H1 (cell line): Measurements from ENCODE around the gene MUS81. TPM values are rescaled to one million over a fixed set of nuclear protein-coding genes. Genes with fewer than 3 reads are reported as not detected.
A peak's percentile ranks its signal among the peaks of the same experiment; 100 is the strongest.

Experiments used
- CBX8 ChIP-seq: fragments of 300-800, 300-1000 bp; sonication (generic); IDR thresholded peaks from 2 replicates; pipeline ENCODE4 v1.7.1; 2016; ENCODE audit warnings: low read depth, low read length, borderline replicate concordance
- CHD2 ChIP-seq: IDR thresholded peaks from 2 replicates; pipeline ENCODE4 v1.6.1; 2012; ENCODE audit warnings: low read length, improper control_type of control experiment
- CREB1 ChIP-seq: IDR thresholded peaks from 2 replicates; pipeline ENCODE4 v1.6.1; 2012; ENCODE audit warnings: inconsistent platforms
- E2F6 ChIP-seq: IDR thresholded peaks from 2 replicates; pipeline ENCODE4 v1.6.1; 2012; ENCODE audit warnings: inconsistent platforms
- EP300 ChIP-seq, 2 experiments: IDR thresholded peaks; 1 replicate in 1 of 2; 2 replicates in 1 of 2; pipeline ENCODE4 v1.6.1; 2011 to 2012; ENCODE audit warnings: low read depth in 2 of 2, low read length in 2 of 2, mild to moderate bottlenecking in 2 of 2, borderline replicate concordance in 1 of 2, inconsistent platforms in 1 of 2, moderate library complexity in 1 of 2
- MAX ChIP-seq: IDR thresholded peaks from 2 replicates; pipeline ENCODE4 v1.6.1; 2012; ENCODE audit warnings: inconsistent platforms
- POU5F1 ChIP-seq: IDR thresholded peaks from 2 replicates; pipeline ENCODE4 v1.6.1; 2011; ENCODE audit warnings: low read depth, mild to moderate bottlenecking, low read length, moderate library complexity
- RAD21 ChIP-seq, 2 experiments: IDR thresholded peaks in 1 of 2; conservative IDR thresholded peaks in 1 of 2; 2 replicates each; pipeline ENCODE4 v1.6.1; 2011; ENCODE audit warnings: low read depth in 2 of 2, low read length in 2 of 2, improper control_type of control experiment in 1 of 2, inconsistent platforms in 1 of 2, mild to moderate bottlenecking in 1 of 2, moderate library complexity in 1 of 2
- SIN3A ChIP-seq, 2 experiments: IDR thresholded peaks in 1 of 2; conservative IDR thresholded peaks in 1 of 2; 2 replicates each; pipeline ENCODE4 v1.6.1; 2011 to 2012; ENCODE audit warnings: low read length in 2 of 2, improper control_type of control experiment in 1 of 2, low read depth in 1 of 2, mild to moderate bottlenecking in 1 of 2
- SP1 ChIP-seq: IDR thresholded peaks from 2 replicates; pipeline ENCODE4 v1.6.1; 2011; ENCODE audit warnings: low read depth, low read length
- SP2 ChIP-seq: IDR thresholded peaks from 2 replicates; pipeline ENCODE4 v1.6.1; 2012; ENCODE audit warnings: mild to moderate bottlenecking, low read length, inconsistent platforms
- SUZ12 ChIP-seq: fragments of 200-600 bp; sonication (generic); IDR thresholded peaks from 2 replicates; pipeline ENCODE4 v1.6.1; 2012; ENCODE audit warnings: mild to moderate bottlenecking, inconsistent platforms, low read length, moderate library complexity, mixed read lengths
- TAF1 ChIP-seq: IDR thresholded peaks from 2 replicates; pipeline ENCODE4 v1.6.1; 2011; ENCODE audit warnings: mild to moderate bottlenecking, low read depth, low read length
- TCF12 ChIP-seq: IDR thresholded peaks from 2 replicates; pipeline ENCODE4 v1.6.1; 2011; ENCODE audit warnings: low read depth, mild to moderate bottlenecking, low read length
- TEAD4 ChIP-seq: IDR thresholded peaks from 2 replicates; pipeline ENCODE4 v1.6.1; 2012; ENCODE audit warnings: low read depth, low read length, inconsistent platforms, mixed read lengths
- polyA plus RNA-seq, 7 experiments: library from polyadenylated mRNA; depleted of rRNA in 3 of 7; stranded (reverse) in 5 of 7; unstranded in 2 of 7; fragments of >200 nt in 5 of 7; fragments of 200-250 nt in 2 of 7; gene quantifications; 1 replicate in 5 of 7; 2 replicates in 1 of 7; 4 replicates in 1 of 7; pipeline versions ENCODE4 v1.2.1 to v1.2.3, GENCODE V29; 2011 to 2013; ENCODE audit warnings: missing spikeins in 2 of 7, mixed read lengths in 2 of 7
- total RNA-seq: library from RNA; stranded (reverse); fragmentation: NEBNext Ultra II Directional; extraction: Animal tissue kit (Norgen Biotek cat#: 25700); gene quantifications from 2 replicates; pipeline ENCODE4 v1.2.1, GENCODE V29; 2021

MUS81 gene
- total and polyA plus RNA-seq, 2 of the 8 experiments (the other 6 are each of a cell fraction or from before 2014, with no cell fraction given), result 30.2 to 31.5 TPM

- TF ChIP-seq SUZ12 (no peak), TEAD4 (no peak), TAF1 (no peak), POU5F1 (no peak), EP300 (IDR thresholded peaks at IDR 0.05; ENCODE audit: borderline replicate concordance in 1 of 2, low read depth in 2 of 2, low read length in 2 of 2) (no peak), CREB1 (peak; percentile 64; the same call in 1 of the 2 replicates), CHD2 (no peak), SIN3A (conservative IDR thresholded peaks at IDR 0.05 in 1 of 2, IDR thresholded peaks at IDR 0.05 in 1 of 2; ENCODE audit: low read depth in 1 of 2, low read length in 2 of 2) (0 out of 4 replicates have a peak, but pooled peaks have one; percentile 45 to 64), E2F6 (no peak), RAD21 (IDR thresholded peaks at IDR 0.05 in 1 of 2, conservative IDR thresholded peaks at IDR 0.05 in 1 of 2; ENCODE audit: low read depth in 2 of 2, low read length in 2 of 2) (peak; percentile 32 to 48; a peak in 3 of 4 replicates), TCF12 (0 out of 2 replicates have a peak, but pooled peaks have one; percentile 24), CBX8 (no peak), MAX (no peak), SP1 (peak; percentile 33; the same call in 1 of the 2 replicates), SP2 (no peak)
These were observed 9.1 kb upstream of the MUS81 start (continued) for GRCh38 chr11:65851083-65851579.
